ENCODE data around the gene NELFA. TPM values are rescaled to one million over a fixed set of nuclear protein-coding genes. Genes with fewer than 3 reads are reported as not detected.
A peak's percentile ranks its signal among the peaks of the same experiment; 100 is the strongest.

The NELFA gene
- total and polyA plus RNA-seq, 4 donors, result 7.1 to 11.8 (median 9.3) TPM

DNA sequence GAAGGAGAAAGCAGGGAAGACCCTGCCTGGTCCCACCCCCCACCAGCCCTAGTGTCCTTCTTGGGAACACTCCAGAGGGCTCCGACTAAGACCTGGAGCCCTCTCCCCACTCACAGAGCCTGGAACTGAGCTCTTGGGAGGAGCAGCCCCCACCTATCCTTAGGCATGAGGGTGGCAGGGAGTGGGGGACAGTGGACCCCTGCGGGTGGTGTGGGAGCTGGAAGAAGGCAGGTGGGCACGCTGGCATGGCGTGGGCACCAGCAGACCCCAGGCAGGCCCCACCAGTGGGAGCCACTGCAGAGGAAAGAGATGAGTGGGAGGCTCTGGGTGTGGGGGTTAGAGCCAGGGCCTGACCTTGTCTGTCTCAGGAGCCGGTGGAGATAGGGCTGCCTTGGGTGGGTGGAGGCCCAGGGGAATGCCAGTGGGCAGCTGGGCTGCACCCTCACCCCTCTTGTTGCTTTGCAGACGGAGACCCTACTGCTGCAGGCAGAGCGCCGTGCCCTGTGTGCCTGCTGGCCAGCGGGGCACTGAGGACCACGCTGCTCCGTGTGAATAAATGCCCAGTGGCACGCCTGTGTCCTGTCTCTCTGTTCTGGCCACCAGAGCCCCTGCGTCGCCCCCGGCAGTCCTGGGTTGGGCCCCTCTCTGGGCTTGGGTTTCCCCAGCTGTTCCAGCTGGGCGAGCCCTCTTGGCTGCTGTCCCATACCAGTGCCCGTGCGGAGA lies 34.8 kb upstream of the NELFA start:
- peak; percentile 27 for DNase-seq (ENCODE audit: low spot score)
- peaks cover 0 to 6% (median 4%) of the 10 kb centered on the region in 4 donors for H3K27me3 ChIP-seq (ENCODE audit: control insufficient read depth in 4 of 4, insufficient read depth in 4 of 4, low read length in 3 of 4)
- H3K4me3 ChIP-seq (ENCODE audit: low read depth in 1 of 3, low read length in 3 of 3), result no peak overlapping the region
- TF ChIP-seq, protein P1, sequence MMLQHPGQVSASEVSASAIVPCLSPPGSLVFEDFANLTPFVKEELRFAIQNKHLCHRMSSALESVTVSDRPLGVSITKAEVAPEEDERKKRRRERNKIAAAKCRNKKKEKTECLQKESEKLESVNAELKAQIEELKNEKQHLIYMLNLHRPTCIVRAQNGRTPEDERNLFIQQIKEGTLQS (IDR thresholded peaks at IDR 0.05), result no peak
- TF ChIP-seq RXRA (IDR thresholded peaks at IDR 0.05), result no peak
- TF ChIP-seq, protein P2, sequence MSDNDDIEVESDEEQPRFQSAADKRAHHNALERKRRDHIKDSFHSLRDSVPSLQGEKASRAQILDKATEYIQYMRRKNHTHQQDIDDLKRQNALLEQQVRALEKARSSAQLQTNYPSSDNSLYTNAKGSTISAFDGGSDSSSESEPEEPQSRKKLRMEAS (IDR thresholded peaks at IDR 0.05), result no peak
- no peak for TF ChIP-seq JUND (IDR thresholded peaks at IDR 0.05)
- TF ChIP-seq TAF1 (conservative IDR thresholded peaks at IDR 0.05), result no peak
- no peak for TF ChIP-seq GABPA (IDR thresholded peaks at IDR 0.05 in 1 of 2, conservative IDR thresholded peaks at IDR 0.05 in 1 of 2)
- TF ChIP-seq, protein P3, sequence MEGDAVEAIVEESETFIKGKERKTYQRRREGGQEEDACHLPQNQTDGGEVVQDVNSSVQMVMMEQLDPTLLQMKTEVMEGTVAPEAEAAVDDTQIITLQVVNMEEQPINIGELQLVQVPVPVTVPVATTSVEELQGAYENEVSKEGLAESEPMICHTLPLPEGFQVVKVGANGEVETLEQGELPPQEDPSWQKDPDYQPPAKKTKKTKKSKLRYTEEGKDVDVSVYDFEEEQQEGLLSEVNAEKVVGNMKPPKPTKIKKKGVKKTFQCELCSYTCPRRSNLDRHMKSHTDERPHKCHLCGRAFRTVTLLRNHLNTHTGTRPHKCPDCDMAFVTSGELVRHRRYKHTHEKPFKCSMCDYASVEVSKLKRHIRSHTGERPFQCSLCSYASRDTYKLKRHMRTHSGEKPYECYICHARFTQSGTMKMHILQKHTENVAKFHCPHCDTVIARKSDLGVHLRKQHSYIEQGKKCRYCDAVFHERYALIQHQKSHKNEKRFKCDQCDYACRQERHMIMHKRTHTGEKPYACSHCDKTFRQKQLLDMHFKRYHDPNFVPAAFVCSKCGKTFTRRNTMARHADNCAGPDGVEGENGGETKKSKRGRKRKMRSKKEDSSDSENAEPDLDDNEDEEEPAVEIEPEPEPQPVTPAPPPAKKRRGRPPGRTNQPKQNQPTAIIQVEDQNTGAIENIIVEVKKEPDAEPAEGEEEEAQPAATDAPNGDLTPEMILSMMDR (IDR thresholded peaks at IDR 0.05; ENCODE audit: low read depth, low read length, missing input control), result no peak
- H3K27ac ChIP-seq (ENCODE audit: low read depth in 1 of 2, low read length in 2 of 2), result no peak overlapping the region
- 87% methylated on average over 18 of the region's 18 CpGs for WGBS
- H3K9me3 ChIP-seq (ENCODE audit: control insufficient read depth in 4 of 4, low read length in 3 of 4), result no peaks in the 10 kb centered on the region
- no peaks in the 10 kb centered on the region for H3K36me3 ChIP-seq (ENCODE audit: control insufficient read depth in 4 of 4, insufficient read depth in 3 of 4, low read depth in 1 of 4, low read length in 3 of 4)
- H3K4me1 ChIP-seq (ENCODE audit: control insufficient read depth in 4 of 4, insufficient read depth in 4 of 4, low read length in 3 of 4), result peaks cover 9 to 17% (median 12%) of the 10 kb centered on the region in 4 donors
- no peak overlapping the region for H3K9ac ChIP-seq (ENCODE audit: low read depth in 1 of 2, low read length in 2 of 2)

DNA sequence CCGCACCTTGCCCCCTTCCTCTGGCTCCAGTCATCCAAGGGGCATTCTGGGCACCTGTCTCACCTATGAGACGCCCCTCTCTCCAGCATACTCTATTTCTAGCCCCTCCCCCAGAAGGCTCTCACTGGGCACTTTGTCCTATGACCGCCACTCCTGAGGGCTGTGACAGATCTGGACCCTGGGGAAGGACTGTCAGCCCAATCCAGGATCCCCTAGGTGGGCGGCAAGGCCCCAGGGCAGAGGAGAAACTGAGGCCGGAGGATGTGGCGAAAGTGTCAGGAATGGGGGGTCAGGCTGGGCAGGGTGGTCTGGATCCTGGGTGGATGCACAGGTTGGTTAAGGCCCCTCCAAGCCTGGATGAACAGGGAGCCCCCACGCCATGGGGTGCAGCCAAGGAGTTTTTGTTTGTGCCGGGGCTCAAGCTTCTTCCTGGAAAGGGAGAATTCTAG lies 34.2 kb upstream of the NELFA start:
- WGBS, result 78% methylated on average over 8 of the region's 8 CpGs
- Histone ChIP-seq H3K27me3 (ENCODE audit: control insufficient read depth in 4 of 4, insufficient read depth in 4 of 4, low read length in 3 of 4) (peaks cover 0 to 6% (median 4%) of the 10 kb centered on the region in 4 donors), H3K27ac (ENCODE audit: low read depth in 1 of 2, low read length in 2 of 2) (no peak overlapping the region), H3K9ac (ENCODE audit: low read depth in 1 of 2, low read length in 2 of 2) (no peak overlapping the region), H3K4me3 (ENCODE audit: low read depth in 1 of 3, low read length in 3 of 3) (peak overlapping the region in 1 of 3 donors; percentile 85), H3K4me1 (ENCODE audit: control insufficient read depth in 4 of 4, insufficient read depth in 4 of 4, low read length in 3 of 4) (peaks cover 9 to 17% (median 12%) of the 10 kb centered on the region in 4 donors), H3K9me3 (ENCODE audit: control insufficient read depth in 4 of 4, low read length in 3 of 4) (no peaks in the 10 kb centered on the region), H3K36me3 (ENCODE audit: control insufficient read depth in 4 of 4, insufficient read depth in 3 of 4, low read depth in 1 of 4, low read length in 3 of 4) (no peaks in the 10 kb centered on the region)
- TF ChIP-seq JUND (IDR thresholded peaks at IDR 0.05), result no peak
- no peak for TF ChIP-seq NR2F2 (IDR thresholded peaks at IDR 0.05)
- no peak for TF ChIP-seq FOXA2 (IDR thresholded peaks at IDR 0.05)
- TF ChIP-seq, protein P2 (IDR thresholded peaks at IDR 0.05), result no peak
- TF ChIP-seq HNF4G (IDR thresholded peaks at IDR 0.05), result no peak
- no peak for TF ChIP-seq GABPA (IDR thresholded peaks at IDR 0.05 in 1 of 2, conservative IDR thresholded peaks at IDR 0.05 in 1 of 2)
- TF ChIP-seq RXRA (IDR thresholded peaks at IDR 0.05), result no peak
- no peak for TF ChIP-seq FOXA1 (IDR thresholded peaks at IDR 0.05)
- TF ChIP-seq, protein P3 (IDR thresholded peaks at IDR 0.05; ENCODE audit: low read depth, low read length, missing input control), result no peak
- no peak for TF ChIP-seq SP1 (IDR thresholded peaks at IDR 0.05)
- TF ChIP-seq, protein P1 (IDR thresholded peaks at IDR 0.05), result no peak
- no peak for TF ChIP-seq RAD21 (IDR thresholded peaks at IDR 0.05)
- TF ChIP-seq HNF4A (conservative IDR thresholded peaks at IDR 0.05), result no peak
- TF ChIP-seq, protein P4, sequence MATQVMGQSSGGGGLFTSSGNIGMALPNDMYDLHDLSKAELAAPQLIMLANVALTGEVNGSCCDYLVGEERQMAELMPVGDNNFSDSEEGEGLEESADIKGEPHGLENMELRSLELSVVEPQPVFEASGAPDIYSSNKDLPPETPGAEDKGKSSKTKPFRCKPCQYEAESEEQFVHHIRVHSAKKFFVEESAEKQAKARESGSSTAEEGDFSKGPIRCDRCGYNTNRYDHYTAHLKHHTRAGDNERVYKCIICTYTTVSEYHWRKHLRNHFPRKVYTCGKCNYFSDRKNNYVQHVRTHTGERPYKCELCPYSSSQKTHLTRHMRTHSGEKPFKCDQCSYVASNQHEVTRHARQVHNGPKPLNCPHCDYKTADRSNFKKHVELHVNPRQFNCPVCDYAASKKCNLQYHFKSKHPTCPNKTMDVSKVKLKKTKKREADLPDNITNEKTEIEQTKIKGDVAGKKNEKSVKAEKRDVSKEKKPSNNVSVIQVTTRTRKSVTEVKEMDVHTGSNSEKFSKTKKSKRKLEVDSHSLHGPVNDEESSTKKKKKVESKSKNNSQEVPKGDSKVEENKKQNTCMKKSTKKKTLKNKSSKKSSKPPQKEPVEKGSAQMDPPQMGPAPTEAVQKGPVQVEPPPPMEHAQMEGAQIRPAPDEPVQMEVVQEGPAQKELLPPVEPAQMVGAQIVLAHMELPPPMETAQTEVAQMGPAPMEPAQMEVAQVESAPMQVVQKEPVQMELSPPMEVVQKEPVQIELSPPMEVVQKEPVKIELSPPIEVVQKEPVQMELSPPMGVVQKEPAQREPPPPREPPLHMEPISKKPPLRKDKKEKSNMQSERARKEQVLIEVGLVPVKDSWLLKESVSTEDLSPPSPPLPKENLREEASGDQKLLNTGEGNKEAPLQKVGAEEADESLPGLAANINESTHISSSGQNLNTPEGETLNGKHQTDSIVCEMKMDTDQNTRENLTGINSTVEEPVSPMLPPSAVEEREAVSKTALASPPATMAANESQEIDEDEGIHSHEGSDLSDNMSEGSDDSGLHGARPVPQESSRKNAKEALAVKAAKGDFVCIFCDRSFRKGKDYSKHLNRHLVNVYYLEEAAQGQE (IDR thresholded peaks at IDR 0.05), result no peak
- TF ChIP-seq, protein P5, sequence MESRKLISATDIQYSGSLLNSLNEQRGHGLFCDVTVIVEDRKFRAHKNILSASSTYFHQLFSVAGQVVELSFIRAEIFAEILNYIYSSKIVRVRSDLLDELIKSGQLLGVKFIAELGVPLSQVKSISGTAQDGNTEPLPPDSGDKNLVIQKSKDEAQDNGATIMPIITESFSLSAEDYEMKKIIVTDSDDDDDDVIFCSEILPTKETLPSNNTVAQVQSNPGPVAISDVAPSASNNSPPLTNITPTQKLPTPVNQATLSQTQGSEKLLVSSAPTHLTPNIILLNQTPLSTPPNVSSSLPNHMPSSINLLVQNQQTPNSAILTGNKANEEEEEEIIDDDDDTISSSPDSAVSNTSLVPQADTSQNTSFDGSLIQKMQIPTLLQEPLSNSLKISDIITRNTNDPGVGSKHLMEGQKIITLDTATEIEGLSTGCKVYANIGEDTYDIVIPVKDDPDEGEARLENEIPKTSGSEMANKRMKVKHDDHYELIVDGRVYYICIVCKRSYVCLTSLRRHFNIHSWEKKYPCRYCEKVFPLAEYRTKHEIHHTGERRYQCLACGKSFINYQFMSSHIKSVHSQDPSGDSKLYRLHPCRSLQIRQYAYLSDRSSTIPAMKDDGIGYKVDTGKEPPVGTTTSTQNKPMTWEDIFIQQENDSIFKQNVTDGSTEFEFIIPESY (IDR thresholded peaks at IDR 0.05), result no peak
- no peak for TF ChIP-seq EGR1 (IDR thresholded peaks at IDR 0.05; ENCODE audit: low read depth in 2 of 2)
- no peak for TF ChIP-seq TAF1 (conservative IDR thresholded peaks at IDR 0.05)
- no peak for TF ChIP-seq YY1 (IDR thresholded peaks at IDR 0.05)
- DNase-seq (ENCODE audit: low spot score), result peak; percentile 24
